Measurements from ENCODE around the gene SH3GLB1.
A peak's percentile ranks its signal among the peaks of the same experiment; 100 is the strongest.

Gene SH3GLB1

DNA sequence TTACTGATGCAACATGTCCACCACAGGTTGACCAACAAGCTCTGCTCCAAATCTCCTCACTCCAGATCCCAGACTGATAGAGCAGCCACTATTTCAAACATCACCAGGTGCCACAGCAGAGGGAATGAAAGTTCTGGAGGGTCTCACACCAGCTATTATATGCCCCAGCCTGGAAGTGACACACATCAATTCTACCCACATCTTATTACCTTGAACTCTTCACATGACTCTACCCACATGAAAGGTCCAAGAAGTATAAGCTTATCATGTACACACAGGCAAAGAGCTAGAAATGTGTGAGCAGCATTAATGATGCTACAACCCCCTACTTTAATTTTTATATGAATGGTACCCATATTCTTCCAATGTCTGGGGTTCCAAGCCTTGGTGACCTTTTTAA lies 64.2 kb downstream of the SH3GLB1 start:
- H3K56ac ChIP-seq (ENCODE audit: low read length), result no peak overlapping the region
- no peak overlapping the region for H4K5ac ChIP-seq (ENCODE audit: low read length)
- no peak overlapping the region for H3K9ac ChIP-seq (ENCODE audit: low read length)
- H3K18ac ChIP-seq (ENCODE audit: low read length), result no peak overlapping the region
- H3K4ac ChIP-seq (ENCODE audit: low read depth, low read length), result no peak overlapping the region
- H3K23ac ChIP-seq (ENCODE audit: low read length), result no peak overlapping the region
- no peaks in the 10 kb centered on the region for H3K79me2 ChIP-seq (ENCODE audit: control insufficient read depth, insufficient read depth, low read length)
- H2BK5ac ChIP-seq (ENCODE audit: low read length), result no peak overlapping the region
- H2AK5ac ChIP-seq (ENCODE audit: low read length), result no peak overlapping the region
- H3K79me1 ChIP-seq (ENCODE audit: low read length), result no peaks in the 10 kb centered on the region
- no peaks in the 10 kb centered on the region for H3K36me3 ChIP-seq (ENCODE audit: control insufficient read depth, insufficient read depth, low read length)
- H3K27ac ChIP-seq (ENCODE audit: low read depth, low read length), result no peak overlapping the region
- no peak for DNase-seq
- H3K4me2 ChIP-seq (ENCODE audit: low read length), result no peak overlapping the region
- H3K4me1 ChIP-seq (ENCODE audit: control insufficient read depth, low read depth, low read length), result no peaks in the 10 kb centered on the region
- no peak overlapping the region for H2BK15ac ChIP-seq (replicated peaks; ENCODE audit: low read depth)
- no peak overlapping the region for H4K8ac ChIP-seq (ENCODE audit: low read depth, low read length)
- H3K27me3 ChIP-seq (ENCODE audit: insufficient read depth, low read length, poor library complexity), result no peaks in the 10 kb centered on the region
- H2BK120ac ChIP-seq (ENCODE audit: low read depth, low read length), result no peak overlapping the region
- no peak overlapping the region for H3K4me3 ChIP-seq (ENCODE audit: low read length)

DNA sequence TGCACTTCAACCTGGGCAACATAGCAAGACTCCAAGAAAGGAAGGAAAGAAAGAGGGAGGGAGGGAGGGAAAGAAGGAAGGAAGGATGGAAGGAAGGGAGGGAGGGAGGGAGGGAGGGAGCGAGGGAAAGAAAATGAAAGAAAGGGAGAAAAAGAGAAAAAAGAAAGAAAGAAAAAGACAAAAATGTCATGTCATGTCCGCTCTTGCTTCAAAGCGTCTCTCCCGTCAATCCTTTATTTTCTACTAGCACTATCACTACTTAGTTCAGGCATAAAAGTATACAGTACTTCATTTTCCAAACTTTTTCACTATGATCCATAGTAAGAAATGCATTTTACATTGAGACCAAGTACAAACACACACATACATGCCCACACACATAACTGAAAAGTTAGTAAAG lies 64.7 kb downstream of the SH3GLB1 start:
- Histone ChIP-seq H2BK5ac (ENCODE audit: low read length) (no peak overlapping the region), H4K8ac (ENCODE audit: low read depth, low read length) (no peak overlapping the region), H4K5ac (ENCODE audit: low read length) (no peak overlapping the region), H3K9ac (ENCODE audit: low read length) (no peak overlapping the region), H3K79me1 (ENCODE audit: low read length) (no peaks in the 10 kb centered on the region), H3K27me3 (ENCODE audit: insufficient read depth, low read length, poor library complexity) (no peaks in the 10 kb centered on the region), H3K4ac (ENCODE audit: low read depth, low read length) (no peak overlapping the region), H2BK15ac (replicated peaks; ENCODE audit: low read depth) (no peak overlapping the region), H3K4me1 (ENCODE audit: control insufficient read depth, low read depth, low read length) (peaks cover 4% of the 10 kb centered on the region), H2AK5ac (ENCODE audit: low read length) (no peak overlapping the region), H3K36me3 (ENCODE audit: control insufficient read depth, insufficient read depth, low read length) (no peaks in the 10 kb centered on the region), H3K79me2 (ENCODE audit: control insufficient read depth, insufficient read depth, low read length) (no peaks in the 10 kb centered on the region), H3K18ac (ENCODE audit: low read length) (no peak overlapping the region), H3K4me2 (ENCODE audit: low read length) (no peak overlapping the region), H2BK120ac (ENCODE audit: low read depth, low read length) (no peak overlapping the region), H3K56ac (ENCODE audit: low read length) (no peak overlapping the region), H3K4me3 (ENCODE audit: low read length) (no peak overlapping the region), H3K27ac (ENCODE audit: low read depth, low read length) (no peak overlapping the region), H3K23ac (ENCODE audit: low read length) (no peak overlapping the region)
- DNase-seq, result no peak
- 100% methylated on average over 1 of the region's 4 CpGs for WGBS (ENCODE audit: extremely low coverage, insufficient coverage, low lambda C conversion rate)

- Histone ChIP-seq H3K4ac (ENCODE audit: low read depth, low read length) (peak overlapping the region; percentile 55), H3K56ac (ENCODE audit: low read length) (no peak overlapping the region), H2BK15ac (replicated peaks; ENCODE audit: low read depth) (no peak overlapping the region), H3K4me3 (ENCODE audit: low read length) (no peak overlapping the region), H2BK120ac (ENCODE audit: low read depth, low read length) (peak overlapping the region; percentile 92), H3K9ac (ENCODE audit: low read length) (no peak overlapping the region), H3K18ac (ENCODE audit: low read length) (peak overlapping the region; percentile 84), H3K4me2 (ENCODE audit: low read length) (no peak overlapping the region), H3K4me1 (ENCODE audit: control insufficient read depth, low read depth, low read length) (peaks cover 12% of the 10 kb centered on the region), H3K27me3 (ENCODE audit: insufficient read depth, low read length, poor library complexity) (no peaks in the 10 kb centered on the region), H4K5ac (ENCODE audit: low read length) (peak overlapping the region; percentile 15), H4K8ac (ENCODE audit: low read depth, low read length) (no peak overlapping the region), H3K27ac (ENCODE audit: low read depth, low read length) (peak overlapping the region; percentile 67), H2AK5ac (ENCODE audit: low read length) (no peak overlapping the region), H3K79me2 (ENCODE audit: control insufficient read depth, insufficient read depth, low read length) (no peaks in the 10 kb centered on the region), H2BK5ac (ENCODE audit: low read length) (peak overlapping the region; percentile 62), H3K36me3 (ENCODE audit: control insufficient read depth, insufficient read depth, low read length) (no peaks in the 10 kb centered on the region), H3K79me1 (ENCODE audit: low read length) (no peaks in the 10 kb centered on the region), H3K23ac (ENCODE audit: low read length) (peak overlapping the region; percentile 90)
- no peak for DNase-seq
- no CpG with 5 or more reads among the region's 5 CpGs for WGBS (ENCODE audit: extremely low coverage, insufficient coverage, low lambda C conversion rate)
These were observed 69.2 kb downstream of the SH3GLB1 start for GRCh38 chr1:86773341-86774288.

- Histone ChIP-seq H3K23ac (ENCODE audit: low read length) (no peak overlapping the region), H3K9ac (ENCODE audit: low read length) (no peak overlapping the region), H3K4me2 (ENCODE audit: low read length) (no peak overlapping the region), H3K18ac (ENCODE audit: low read length) (peak overlapping the region; percentile 96), H2AK5ac (ENCODE audit: low read length) (no peak overlapping the region), H3K79me1 (ENCODE audit: low read length) (no peaks in the 10 kb centered on the region), H3K4me3 (ENCODE audit: low read length) (no peak overlapping the region), H3K27me3 (ENCODE audit: insufficient read depth, low read length, poor library complexity) (no peaks in the 10 kb centered on the region), H3K4me1 (ENCODE audit: control insufficient read depth, low read depth, low read length) (peaks cover 12% of the 10 kb centered on the region), H3K56ac (ENCODE audit: low read length) (peak overlapping the region; percentile 2), H4K5ac (ENCODE audit: low read length) (no peak overlapping the region), H3K4ac (ENCODE audit: low read depth, low read length) (peak overlapping the region; percentile 81), H2BK120ac (ENCODE audit: low read depth, low read length) (peak overlapping the region; percentile 85), H2BK15ac (replicated peaks; ENCODE audit: low read depth) (peak overlapping the region; percentile 88), H2BK5ac (ENCODE audit: low read length) (peak overlapping the region; percentile 17), H3K36me3 (ENCODE audit: control insufficient read depth, insufficient read depth, low read length) (no peaks in the 10 kb centered on the region), H3K79me2 (ENCODE audit: control insufficient read depth, insufficient read depth, low read length) (no peaks in the 10 kb centered on the region), H4K8ac (ENCODE audit: low read depth, low read length) (no peak overlapping the region), H3K27ac (ENCODE audit: low read depth, low read length) (peak overlapping the region; percentile 67)
- no CpG with 5 or more reads among the region's 11 CpGs for WGBS (ENCODE audit: extremely low coverage, insufficient coverage, low lambda C conversion rate)
- DNase-seq, result peak; percentile 96
These were observed 70.2 kb downstream of the SH3GLB1 start for GRCh38 chr1:86774305-86775295.

DNA sequence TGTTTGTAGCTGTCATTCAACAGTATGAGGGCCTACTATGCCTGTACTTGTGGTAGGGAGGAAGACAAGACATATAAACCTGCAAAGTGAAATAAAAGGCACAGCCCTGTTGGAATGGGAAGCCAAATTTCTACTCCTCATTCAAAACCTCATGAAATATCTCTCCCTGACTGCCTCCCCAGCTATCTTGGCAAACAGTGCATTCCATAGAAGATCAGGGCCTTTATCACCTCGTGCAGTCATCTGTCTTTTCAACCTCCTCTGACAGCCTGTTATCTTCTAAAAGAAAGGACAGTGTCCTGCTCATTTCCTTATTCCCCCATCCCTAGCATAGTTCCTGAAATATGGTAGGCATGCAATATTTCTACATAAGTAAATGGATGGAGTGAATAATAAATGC lies 71.0 kb downstream of the SH3GLB1 start:
- WGBS (ENCODE audit: extremely low coverage, insufficient coverage, low lambda C conversion rate), result no CpG with 5 or more reads among the region's 1 CpG
- H2AK5ac ChIP-seq (ENCODE audit: low read length), result no peak overlapping the region
- no peaks in the 10 kb centered on the region for H3K27me3 ChIP-seq (ENCODE audit: insufficient read depth, low read length, poor library complexity)
- peak overlapping the region; percentile 25 for H3K56ac ChIP-seq (ENCODE audit: low read length)
- no peak overlapping the region for H3K4me3 ChIP-seq (ENCODE audit: low read length)
- H3K4me2 ChIP-seq (ENCODE audit: low read length), result no peak overlapping the region
- H3K9ac ChIP-seq (ENCODE audit: low read length), result no peak overlapping the region
- no peaks in the 10 kb centered on the region for H3K79me1 ChIP-seq (ENCODE audit: low read length)
- no peak overlapping the region for H3K27ac ChIP-seq (ENCODE audit: low read depth, low read length)
- no peak overlapping the region for H3K23ac ChIP-seq (ENCODE audit: low read length)
- no peak overlapping the region for H2BK5ac ChIP-seq (ENCODE audit: low read length)
- H3K18ac ChIP-seq (ENCODE audit: low read length), result no peak overlapping the region
- DNase-seq, result peak; percentile 75
- no peaks in the 10 kb centered on the region for H3K36me3 ChIP-seq (ENCODE audit: control insufficient read depth, insufficient read depth, low read length)
- no peak overlapping the region for H4K8ac ChIP-seq (ENCODE audit: low read depth, low read length)
- peaks cover 12% of the 10 kb centered on the region for H3K4me1 ChIP-seq (ENCODE audit: control insufficient read depth, low read depth, low read length)
- no peak overlapping the region for H2BK120ac ChIP-seq (ENCODE audit: low read depth, low read length)
- no peak overlapping the region for H3K4ac ChIP-seq (ENCODE audit: low read depth, low read length)
- H2BK15ac ChIP-seq (replicated peaks; ENCODE audit: low read depth), result no peak overlapping the region
- H4K5ac ChIP-seq (ENCODE audit: low read length), result no peak overlapping the region
- no peaks in the 10 kb centered on the region for H3K79me2 ChIP-seq (ENCODE audit: control insufficient read depth, insufficient read depth, low read length)
